Muscle of arm (tissue), 12 donors: ENCODE measurements around the gene GPC1. TPM values are rescaled to one million over a fixed set of nuclear protein-coding genes. Genes with fewer than 3 reads are reported as not detected.

ENCODE experiments used
- DNase-seq: peaks from one replicate; pipeline ENCODE4 v3.0.0-alpha.2; 2013
- polyA plus RNA-seq, 12 donors: library from polyadenylated mRNA; unstranded; fragments of 120-200 nt; gene quantifications; one replicate each; pipeline ENCODE4 v1.2.1, GENCODE V29; 2013; ENCODE audit not compliant: insufficient read length in 12 of 12

The GPC1 gene
- polyA plus RNA-seq, 12 donors = 67.3 to 145 (median 81.0) TPM; not detected in 1

DNA sequence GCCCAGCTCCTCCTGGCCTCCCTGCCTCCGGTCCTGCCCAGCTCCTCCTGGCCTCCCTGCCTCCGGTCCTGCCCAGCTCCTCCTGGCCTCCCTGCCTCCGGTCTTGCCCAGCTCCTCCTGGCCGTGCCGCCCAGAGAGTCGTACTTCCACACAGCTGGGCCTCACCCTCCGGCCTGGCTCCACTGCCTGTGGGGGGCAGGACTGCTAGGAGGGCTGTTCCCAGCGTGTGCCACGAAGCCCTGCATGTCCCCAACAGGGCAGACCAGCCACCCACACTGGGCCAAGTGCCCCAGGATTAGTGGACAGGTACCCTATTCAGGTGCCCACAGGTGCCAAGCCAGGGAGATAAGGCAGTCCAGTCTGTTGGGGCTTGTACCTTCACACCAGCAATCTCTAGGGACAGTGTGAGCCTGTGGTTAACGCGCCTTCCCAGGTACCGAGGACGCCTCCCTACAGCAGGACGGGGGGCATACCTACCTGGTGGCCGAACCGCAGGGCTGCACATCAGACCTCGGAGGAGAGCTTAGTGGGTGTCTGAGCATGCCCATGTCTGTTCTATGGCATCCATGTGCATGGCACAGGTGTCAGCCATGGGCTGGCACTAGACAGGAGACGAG is 5.3 kb downstream of the GPC1 start:
- DNase-seq = no peak

DNA sequence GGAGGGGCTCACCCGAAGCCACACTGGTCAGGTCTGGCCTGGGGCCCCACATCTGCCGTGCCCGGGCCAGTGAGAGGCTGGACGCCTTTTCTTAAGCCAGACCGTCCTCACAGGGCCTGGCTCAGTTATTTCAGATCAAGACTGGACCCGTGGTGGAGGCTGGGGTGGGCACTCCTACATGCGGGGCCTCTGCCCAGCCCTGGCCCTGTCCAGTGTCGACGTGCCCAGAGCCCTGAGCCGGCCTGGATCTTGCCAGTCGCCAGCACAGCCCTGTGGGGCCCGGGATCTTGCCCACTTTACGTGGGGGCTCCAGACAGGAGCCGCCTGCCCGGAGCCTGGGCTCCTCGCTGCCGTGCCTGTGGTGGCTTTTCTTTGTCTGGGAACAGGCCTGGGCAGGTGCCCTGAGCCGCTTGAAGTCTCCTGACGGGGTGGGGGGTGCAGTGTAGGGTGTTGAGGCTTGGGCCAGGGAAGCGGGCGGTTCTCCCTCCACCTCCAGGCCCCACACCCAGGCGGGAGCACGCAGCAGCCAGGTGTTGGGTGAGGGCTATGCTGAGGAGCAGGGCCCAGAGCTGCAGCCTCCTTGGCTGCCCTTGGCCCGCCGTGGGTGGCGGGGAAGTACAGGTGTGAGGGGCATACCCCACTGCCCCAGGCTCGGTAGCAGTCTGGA is 6.0 kb downstream of the GPC1 start:
- DNase-seq = no peak

DNA sequence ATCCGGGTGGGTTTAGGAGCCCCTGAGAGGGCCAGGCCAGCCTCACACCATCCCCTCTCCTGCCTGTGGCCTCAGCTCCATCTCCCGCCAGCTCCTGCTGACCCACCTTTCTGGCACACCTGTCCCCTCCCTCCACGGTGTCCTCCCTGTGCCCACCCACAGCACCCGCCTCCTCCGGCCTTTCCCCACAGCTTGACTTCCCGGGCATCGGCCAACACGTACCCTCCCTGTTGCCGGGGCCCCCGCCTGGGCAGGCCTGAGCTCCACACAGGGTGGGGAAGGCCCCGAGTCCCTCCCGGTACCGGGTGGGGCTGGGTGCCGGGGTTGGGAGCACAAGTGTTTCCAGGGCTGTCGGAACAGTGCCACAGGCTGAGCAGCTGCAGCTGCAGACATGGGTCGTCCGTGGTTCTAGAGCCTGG is 6.5 kb downstream of the GPC1 start:
- no peak for DNase-seq

DNA sequence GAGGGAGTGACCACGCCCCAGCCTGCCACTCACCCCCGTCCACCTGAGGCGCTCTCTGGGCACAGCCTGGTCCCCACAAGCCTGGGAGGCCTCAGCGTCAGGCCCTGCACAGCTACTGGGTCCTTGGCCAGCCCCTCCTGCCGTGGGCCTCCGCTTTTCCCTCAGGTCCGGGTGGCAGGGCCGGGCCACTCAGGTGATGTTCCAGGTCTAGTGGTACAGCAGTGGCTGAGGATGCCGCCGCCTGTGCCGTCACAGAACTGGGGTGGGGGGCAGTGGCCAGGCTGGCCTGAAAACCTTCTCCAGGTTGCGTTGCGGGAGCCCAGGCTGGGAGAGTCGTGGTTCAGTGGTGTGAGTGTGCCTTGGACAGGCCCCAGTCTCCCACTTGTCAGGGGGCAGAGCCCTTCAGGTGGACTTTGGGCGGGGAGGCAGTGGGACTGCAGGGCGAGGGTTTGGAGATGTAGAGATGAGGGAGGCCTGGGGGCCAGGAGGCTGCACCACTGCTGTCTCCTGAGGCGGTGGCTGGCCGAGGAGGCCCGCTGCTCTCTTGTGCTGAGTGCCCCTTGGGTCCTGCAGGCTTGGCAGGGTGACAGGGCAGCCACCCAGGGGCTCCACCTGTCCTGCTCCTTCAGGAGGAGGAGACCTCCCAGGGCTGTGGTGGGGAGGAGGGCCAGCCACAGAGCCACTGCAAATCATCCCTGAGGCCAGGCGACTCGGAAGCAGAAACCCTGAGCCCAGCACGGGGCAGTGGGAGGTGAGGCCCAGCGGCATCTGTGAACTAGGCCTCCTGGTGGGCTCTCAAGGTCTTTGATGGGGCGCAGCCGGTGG is 7.6 kb downstream of the GPC1 start:
- no peak for DNase-seq

DNA sequence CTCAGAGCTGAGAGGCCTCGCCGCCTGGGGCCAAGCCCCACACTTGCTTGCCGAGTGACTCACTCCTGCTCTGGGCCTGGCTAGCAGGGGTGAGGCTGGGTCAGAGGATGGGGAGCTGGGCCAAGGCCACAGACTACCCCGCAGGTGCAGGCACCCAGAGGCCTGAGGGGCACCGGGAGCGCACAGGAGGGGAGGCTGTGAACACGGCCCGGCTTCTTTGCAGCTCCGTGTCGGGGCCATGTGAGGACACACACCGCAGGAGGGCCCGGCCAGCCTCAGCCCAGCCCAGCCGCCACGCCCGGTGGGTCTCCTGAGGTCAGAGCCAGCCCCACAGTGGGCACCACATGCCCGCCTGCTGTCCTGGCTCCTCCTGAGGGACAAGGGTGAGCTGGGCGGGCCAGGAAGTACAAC is 8.4 kb downstream of the GPC1 start:
- DNase-seq = no peak

DNA sequence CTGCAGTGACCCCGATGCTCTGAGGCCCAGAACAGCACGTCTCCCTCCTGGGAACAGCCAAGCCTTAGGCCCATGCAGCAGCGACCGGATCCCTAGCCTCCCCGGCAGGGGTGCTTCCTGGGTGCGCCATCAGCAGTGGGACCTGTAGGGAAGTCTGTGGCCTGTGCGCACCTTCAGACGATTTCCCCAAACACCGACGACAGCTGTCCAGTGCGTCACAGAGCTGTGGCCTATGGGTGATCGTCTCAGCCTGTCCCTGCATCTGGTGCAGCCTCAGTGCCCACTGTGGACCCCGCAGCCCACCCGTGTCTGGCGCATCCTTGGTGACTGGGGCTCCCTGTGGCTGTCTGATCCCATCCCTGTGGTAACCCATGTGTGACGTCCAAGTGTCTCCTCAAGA is 9.0 kb downstream of the GPC1 start:
- DNase-seq = no peak

DNA sequence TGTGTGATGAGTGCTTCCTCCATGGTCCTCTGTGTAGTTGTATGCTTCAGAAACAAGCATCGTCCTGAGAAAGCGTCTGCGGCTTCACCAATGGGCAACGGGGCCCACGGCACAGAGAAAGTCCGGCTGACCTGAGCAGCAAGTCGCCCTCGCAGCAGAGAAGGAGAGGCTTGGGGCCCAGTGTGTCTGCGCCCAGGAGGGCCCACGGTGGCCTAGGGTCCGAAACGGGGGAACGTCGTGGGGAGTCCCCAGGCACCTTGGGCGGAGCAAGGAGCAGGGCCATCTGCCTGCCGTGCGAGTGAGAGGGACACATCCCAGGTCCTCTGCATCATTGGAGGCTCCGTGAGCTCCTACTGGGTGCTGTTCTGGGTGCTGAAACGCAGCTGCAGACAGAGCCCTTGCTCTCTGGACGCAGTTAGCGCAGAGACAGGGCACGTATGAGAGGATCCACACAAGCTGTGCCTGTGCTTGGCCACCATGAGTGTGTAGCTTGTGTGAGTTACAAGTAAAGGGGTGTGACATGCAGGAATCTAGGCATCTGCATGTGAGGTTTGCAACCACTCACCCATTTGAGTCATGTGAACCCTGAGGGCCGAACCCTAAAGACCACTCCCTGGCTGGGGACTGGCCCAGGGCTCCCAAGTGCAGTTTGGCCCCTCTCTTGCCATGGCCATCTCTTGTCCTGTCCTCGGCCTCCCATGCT is 10.6 kb downstream of the GPC1 start:
- DNase-seq = no peak

DNA sequence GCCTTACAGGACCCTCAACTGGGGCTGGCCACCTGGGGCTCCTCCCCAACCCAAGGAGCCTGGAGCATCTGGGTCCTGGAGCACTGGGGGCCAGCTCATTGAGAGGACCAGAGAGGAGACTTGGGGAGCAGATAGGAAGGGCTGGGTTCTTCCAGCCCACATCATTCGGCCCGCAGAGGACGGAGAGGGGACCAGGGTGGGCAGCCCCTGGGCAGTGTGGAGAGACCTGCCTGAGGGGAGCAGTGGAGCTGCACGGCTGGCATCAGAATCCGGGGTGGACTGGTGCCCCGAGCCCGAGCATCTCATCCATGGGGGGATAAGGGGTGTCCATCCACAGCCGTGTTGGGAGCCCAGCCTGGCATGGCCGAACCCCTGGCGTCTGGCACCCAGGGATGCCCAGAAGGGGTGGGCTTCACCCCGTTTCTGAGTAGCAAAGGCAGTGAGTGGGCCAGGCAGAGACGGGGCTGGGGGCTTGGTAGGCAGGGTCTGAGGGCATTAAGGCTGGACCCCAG is 11.3 kb downstream of the GPC1 start:
- no peak for DNase-seq

DNA sequence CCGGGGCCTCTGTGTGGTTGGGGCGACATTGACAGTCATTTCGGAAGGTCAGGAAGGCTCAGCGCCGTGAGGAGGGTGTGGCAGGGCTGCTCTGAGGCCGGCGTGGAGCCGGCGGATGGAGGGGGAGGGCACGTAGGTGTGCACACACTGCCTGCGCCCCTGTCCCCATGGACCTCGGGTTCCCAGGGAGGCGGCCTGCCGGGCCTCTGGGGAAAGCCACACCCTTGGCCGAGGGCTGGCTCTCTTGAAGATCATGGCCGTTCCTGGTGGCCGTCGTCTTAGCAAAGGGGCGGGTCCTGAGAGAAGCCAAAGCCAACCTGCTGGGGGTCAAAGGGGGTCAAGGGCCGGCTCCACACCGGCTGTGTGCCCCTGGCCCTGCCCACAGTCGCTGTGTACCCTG is 11.9 kb downstream of the GPC1 start:
- DNase-seq = no peak

DNA sequence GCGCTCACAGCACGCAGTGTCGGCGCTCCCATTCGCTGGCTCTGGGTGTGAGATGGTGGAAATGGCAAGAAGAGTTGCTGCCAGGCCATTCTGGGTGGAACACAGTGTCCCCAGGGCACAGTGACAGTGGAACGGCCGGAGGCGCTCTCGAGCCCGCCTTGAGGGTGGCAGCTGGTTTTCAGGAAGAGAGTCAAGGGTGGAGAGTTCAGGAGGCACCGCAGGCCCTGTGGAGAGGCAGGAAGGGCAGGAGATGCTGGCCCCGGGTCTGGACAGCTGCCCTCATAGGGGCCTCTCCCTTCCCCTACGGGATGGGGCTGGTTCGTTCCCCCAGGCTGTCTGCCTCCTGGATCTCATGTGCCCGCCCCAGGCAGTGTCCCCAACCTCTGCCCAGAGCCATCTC is 12.5 kb downstream of the GPC1 start:
- DNase-seq = no peak

DNA sequence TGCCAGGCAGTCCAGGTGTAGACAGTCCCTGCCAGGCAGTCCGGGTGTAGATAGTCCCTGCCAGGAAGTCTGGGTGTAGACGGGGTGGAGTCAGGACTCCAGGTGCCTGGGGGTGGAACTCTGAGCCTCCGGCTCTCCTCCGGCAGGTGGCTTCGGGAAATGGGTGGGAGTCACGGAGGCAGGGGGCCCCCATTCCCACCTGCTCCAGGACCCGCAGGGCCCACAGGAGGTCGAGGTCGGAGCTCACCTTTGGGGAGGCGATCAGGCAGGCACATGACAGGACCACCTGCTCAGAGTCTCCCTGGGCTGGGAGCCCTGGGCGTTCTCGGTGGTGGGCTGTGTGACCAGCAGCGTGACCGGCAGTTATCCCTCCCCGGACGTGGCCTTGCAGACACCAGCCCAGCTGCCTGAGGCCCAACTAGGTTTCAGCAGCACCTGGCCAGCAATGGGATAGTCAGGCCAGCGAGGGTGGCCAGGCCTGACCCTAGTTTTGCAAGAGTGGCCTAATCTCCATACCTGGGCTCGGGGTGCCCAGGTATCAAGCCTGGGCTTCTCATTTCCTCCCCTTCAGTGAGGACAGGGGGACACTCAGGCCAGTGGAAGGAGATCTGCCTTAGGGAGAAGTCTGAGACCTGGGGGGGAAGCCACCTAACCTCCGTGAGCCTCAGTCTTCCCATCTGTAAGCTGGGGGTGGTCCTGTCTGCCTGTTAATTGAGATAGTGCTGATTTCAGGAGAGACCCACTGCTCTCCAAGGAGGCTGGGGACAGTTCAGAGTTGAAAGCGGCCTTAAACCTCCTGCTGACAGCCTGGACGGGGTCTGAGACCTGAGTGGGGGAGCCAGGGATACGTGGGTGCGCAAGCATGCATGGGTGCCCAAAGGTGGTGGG is 13.2 kb downstream of the GPC1 start:
- no peak for DNase-seq

DNA sequence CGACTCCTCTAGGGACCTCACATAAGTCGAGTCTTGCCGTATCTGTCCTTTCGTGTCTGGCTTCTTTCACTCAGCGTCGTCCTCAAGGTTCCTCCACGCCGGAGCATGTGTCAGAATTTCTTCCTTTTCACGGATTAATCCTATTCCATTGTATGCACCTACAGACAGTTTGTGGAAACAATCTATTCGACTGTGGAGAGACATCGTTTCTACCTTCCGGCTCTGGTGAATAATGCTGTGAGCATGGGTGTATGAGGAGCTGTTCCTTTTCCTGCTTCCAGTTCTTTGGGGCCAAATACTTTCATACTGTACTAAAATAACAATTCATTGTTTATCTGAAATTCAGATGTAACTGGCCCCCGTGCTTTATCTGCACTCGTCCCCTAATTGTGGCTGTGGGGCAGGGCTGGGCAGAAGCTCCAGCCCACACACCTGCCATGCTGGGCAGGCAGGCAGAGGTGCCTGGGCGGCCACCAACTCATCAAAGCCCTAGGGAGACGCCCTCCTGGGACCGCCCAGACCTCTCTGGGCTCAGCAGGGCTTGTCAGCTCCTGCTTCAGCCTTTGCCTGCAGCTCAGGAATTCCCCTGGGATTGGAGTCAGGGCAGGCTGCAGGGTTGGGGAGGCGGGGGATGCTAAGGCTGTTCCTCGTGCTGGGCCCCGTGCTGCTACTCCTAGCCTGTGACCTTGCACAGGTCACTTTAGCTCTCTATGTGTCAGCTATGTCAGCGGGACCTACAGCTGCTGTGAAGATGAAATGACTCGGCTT is 14.5 kb downstream of the GPC1 start:
- DNase-seq = no peak

DNA sequence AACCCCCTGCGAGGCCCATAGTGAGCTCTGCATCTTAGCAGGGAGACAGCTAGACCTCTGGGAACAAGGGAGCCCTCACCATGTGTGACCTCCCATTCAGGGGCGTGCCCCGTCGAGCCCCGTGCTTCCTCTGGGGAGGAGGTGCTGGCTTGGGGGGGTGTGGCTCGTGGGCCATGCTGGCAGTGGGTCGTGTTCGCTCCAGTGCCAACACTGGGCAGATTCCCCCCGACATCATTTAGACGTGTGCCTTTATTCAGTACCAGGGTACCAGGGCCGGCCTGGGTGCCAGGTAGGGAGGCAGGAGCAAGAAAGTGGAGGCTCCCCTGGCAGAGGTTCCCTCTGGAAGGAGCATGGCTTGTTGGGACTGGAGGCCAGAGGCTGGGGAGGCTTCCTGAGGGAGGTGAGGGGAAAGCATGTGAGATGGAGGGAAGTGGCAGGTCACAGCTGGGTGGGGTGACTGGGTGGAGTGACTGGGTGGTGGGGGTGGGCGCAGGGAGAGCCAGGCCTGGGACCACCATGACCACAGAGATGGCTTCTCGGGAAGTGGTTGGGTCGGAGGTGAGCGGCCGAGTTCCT is 15.2 kb downstream of the GPC1 start:
- DNase-seq = no peak

DNA sequence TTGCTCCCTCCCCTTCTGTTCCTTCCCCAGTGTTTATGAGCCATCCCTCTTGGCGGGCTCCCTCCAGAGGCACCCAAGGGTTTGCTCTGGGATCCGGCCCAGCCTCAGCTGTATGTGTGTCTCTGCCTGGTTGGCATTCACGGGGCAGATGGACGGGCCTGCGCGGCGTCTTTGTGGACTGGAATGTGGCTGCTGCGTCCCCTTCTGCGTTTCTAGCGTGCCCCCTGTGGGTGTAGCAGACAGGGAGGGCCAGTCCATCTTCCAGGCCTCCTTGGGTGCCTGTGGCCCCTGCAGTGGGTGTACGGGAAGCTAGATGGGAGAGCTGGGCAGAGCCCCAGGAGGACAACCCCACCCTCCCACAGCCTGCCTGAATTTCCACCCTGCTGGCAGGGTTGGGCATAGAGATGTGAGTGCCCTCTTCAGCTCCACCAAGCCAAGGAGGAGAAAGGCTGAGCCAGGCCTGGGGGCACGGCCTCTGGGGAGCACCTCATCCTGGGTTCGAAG is 15.7 kb downstream of the GPC1 start:
- no peak for DNase-seq

DNA sequence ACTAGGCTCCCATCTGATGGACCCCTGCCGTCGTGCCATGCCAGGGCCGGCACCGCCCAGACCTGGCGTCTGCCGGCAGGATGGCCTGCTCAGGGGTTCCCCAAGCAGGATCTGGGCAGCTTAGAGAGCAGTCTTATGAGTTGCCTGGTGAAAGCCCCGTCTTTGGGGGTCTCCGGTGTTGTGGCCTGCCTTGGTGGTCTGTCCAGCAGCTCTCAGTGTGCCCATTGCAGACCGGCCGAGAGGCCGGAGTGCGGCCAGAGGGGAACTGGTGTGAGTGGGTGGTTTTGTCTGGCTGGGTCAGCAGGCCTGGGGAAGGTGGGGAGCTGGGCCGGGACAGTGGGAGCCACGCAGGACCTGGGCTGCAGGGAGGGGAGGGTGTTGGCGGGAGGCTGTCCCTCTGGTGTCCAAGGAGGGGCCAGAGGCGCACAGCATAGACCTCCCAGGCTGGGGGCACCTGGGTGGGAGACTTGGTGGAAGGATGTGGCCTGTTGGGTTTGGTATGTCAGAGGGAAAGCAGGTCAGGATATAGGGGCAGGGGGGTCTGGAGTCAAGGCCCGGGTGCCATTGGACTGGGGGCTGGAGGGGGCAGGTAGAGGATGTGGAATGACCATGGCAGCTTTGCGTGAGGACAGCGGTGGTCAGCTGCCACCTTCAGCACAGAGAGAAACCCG is 16.5 kb downstream of the GPC1 start:
- no peak for DNase-seq

DNA sequence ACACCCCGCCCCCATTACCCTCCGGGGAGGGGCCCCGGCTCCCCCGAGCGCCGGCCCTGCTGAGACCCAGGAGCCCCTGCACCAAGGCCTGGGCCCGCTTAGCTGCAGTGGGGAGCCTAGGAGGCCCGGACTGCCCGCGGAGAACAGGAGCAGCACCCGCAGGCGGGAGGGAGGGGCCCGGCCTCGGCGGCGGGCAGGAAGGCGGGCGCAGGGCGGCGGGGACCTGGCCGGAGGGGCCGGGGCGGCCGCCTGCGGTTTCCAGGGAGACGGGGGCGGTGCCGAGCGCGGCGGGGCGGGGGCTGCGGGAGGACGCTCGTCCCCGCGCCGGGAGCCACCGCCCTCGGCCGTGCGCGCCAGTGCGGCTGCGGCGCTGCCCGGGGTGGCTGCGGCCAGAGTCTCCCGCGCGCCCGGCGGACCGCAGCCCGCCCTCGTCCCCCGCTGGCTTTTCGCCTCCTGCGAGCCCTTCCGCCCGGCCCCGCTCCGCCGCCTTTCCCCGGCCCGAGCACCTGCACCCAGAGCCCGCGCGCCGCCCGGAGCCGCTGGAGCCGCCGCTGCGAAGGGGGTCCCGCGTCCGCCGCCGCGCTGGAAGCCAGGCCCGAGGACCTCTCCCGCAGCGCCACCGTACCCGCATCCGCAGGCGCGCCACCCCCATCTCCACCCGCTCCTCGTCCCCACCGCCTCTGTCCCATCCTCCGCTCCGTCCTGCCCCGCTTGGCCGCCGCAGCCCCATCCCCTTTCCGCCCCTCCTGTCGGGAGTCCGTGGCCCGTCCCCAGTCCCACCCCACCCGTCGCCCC is 17.2 kb downstream of the GPC1 start:
- DNase-seq = peak; percentile 41

DNA sequence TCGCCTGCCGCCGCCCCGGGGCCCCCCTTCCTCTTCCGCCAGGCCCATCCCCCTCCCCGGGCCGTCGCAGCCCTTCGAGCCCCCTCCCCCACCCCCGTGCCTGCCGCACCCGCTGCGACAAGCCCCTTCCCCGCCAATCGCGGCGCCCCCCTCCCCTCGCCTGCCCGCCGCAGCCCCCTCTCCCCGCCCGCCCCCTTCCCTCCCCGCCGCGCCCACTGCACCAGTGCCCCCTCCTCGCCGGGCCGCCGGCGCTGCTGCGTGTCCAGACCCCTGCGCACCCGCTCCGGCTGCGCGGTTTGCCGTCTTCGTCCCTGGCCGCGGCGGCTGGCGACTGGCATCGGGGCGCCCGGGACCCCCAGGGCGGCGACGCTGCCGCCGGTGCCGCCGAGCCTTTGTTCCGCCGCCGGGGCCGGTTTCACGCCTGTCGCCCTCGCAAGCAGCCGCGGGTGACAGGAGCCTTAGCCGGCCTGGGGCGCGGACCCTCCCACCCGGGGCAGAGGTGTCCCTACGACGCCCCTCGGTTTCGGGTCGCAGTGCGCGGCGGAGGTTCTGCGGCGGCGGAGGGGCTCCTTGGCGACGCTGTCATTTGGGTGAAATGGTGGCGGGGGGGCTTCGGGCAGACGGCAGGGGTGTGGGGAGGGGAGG is 18.1 kb downstream of the GPC1 start:
- DNase-seq = no peak
